Measurements from ENCODE around the gene FAH. TPM values are rescaled to one million over a fixed set of nuclear protein-coding genes. Genes with fewer than 3 reads are reported as not detected.

Gene FAH
- total RNA-seq, 1 experiment from 2014 or later = 25.9 TPM

GRCh38 chr15:80161468-80162016 is 8.7 kb downstream of the FAH start:
- Mint-ChIP-seq H3K27me3 (ENCODE audit: unreplicated experiment) (no peaks in the 10 kb centered on the region), H3K27ac (ENCODE audit: unreplicated experiment) (no peak overlapping the region), H3K4me3 (ENCODE audit: low read depth, unreplicated experiment) (no peak overlapping the region), H3K9me3 (ENCODE audit: low read depth, unreplicated experiment) (no peaks in the 10 kb centered on the region), H3K36me3 (ENCODE audit: insufficient read depth, unreplicated experiment) (no peaks in the 10 kb centered on the region), H3K4me1 (ENCODE audit: low read depth, unreplicated experiment) (no peaks in the 10 kb centered on the region)
- no peak for TF ChIP-seq CTCF (IDR thresholded peaks at IDR 0.05; ENCODE audit: unreplicated experiment)
- intact Hi-C loops (cut with micrococcal nuclease; ENCODE audit: unreplicated experiment) = no loop called here
- CTCF ChIA-PET = no interaction called here
- no TSS peak for BruUV-seq (replicated peaks)
- no peak for DNase-seq

GRCh38 chr15:80162059-80162554 is 9.3 kb downstream of the FAH start:
- intact Hi-C loops (cut with micrococcal nuclease; ENCODE audit: unreplicated experiment) = no loop called here
- no peak for TF ChIP-seq CTCF (IDR thresholded peaks at IDR 0.05; ENCODE audit: unreplicated experiment)
- CTCF ChIA-PET = no interaction called here
- H3K27ac Mint-ChIP-seq (ENCODE audit: unreplicated experiment) = no peak overlapping the region
- BruUV-seq (replicated peaks) = no TSS peak
- H3K9me3 Mint-ChIP-seq (ENCODE audit: low read depth, unreplicated experiment) = no peaks in the 10 kb centered on the region
- H3K27me3 Mint-ChIP-seq (ENCODE audit: unreplicated experiment) = no peaks in the 10 kb centered on the region
- DNase-seq = no peak
- no peaks in the 10 kb centered on the region for H3K4me1 Mint-ChIP-seq (ENCODE audit: low read depth, unreplicated experiment)
- H3K4me3 Mint-ChIP-seq (ENCODE audit: low read depth, unreplicated experiment) = no peak overlapping the region
- no peaks in the 10 kb centered on the region for H3K36me3 Mint-ChIP-seq (ENCODE audit: insufficient read depth, unreplicated experiment)

- CTCF ChIA-PET = interaction anchor here (0.8 to 1.3 kb wide), 2 partner anchors 10 to 11 kb away, joined by 4 to 5 read pairs; partner anchors contain the start of gene FAH
- no peak for DNase-seq
- intact Hi-C loops (cut with micrococcal nuclease; ENCODE audit: unreplicated experiment) = no loop called here
- no peaks in the 10 kb centered on the region for H3K9me3 Mint-ChIP-seq (ENCODE audit: low read depth, unreplicated experiment)
- TF ChIP-seq CTCF (IDR thresholded peaks at IDR 0.05; ENCODE audit: unreplicated experiment) = no peak
- H3K4me1 Mint-ChIP-seq (ENCODE audit: low read depth, unreplicated experiment) = no peaks in the 10 kb centered on the region
- BruUV-seq (replicated peaks) = no TSS peak
- no peaks in the 10 kb centered on the region for H3K27me3 Mint-ChIP-seq (ENCODE audit: unreplicated experiment)
- H3K36me3 Mint-ChIP-seq (ENCODE audit: insufficient read depth, unreplicated experiment) = no peaks in the 10 kb centered on the region
- no peak overlapping the region for H3K4me3 Mint-ChIP-seq (ENCODE audit: low read depth, unreplicated experiment)
- H3K27ac Mint-ChIP-seq (ENCODE audit: unreplicated experiment) = no peak overlapping the region
Observed at GRCh38 chr15:80163217-80163616, 10.4 kb downstream of the FAH start.

- CTCF ChIA-PET = interaction anchor here (1.3 kb wide), 1 partner anchor 9 kb away, joined by 5 read pairs; no protein-coding TSS in a partner anchor
- Mint-ChIP-seq H3K27ac (ENCODE audit: unreplicated experiment) (no peak overlapping the region), H3K36me3 (ENCODE audit: insufficient read depth, unreplicated experiment) (no peaks in the 10 kb centered on the region), H3K9me3 (ENCODE audit: low read depth, unreplicated experiment) (no peaks in the 10 kb centered on the region), H3K27me3 (ENCODE audit: unreplicated experiment) (no peaks in the 10 kb centered on the region), H3K4me1 (ENCODE audit: low read depth, unreplicated experiment) (no peaks in the 10 kb centered on the region), H3K4me3 (ENCODE audit: low read depth, unreplicated experiment) (no peak overlapping the region)
- no peak for DNase-seq
- BruUV-seq (replicated peaks) = no TSS peak
- intact Hi-C loops (cut with micrococcal nuclease; ENCODE audit: unreplicated experiment) = no loop called here
- TF ChIP-seq CTCF (IDR thresholded peaks at IDR 0.05; ENCODE audit: unreplicated experiment) = no peak
Observed at GRCh38 chr15:80163897-80164296, 11.1 kb downstream of the FAH start.

Measured in Calu3 (cell line).